Stimulated activated CD4-positive, alpha-beta T cell treated with anti-CD3 and anti-CD28 coated beads, Interleukin-2, amount 100 ng/mL, for 24 hours (primary cell): Measurements from ENCODE around the gene DOCK8.
"Not testable (repeated sequence)": the region's sequence is repeated elsewhere in the genome, so short reads cannot be mapped to it uniquely, and the experiment has no call there.

Source experiments
- DNase-seq, 2 donors: peaks; one replicate each; pipeline ENCODE4 v3.0.0-alpha.2; 2020

DOCK8 gene

GRCh38 chr9:214648-215493 is at the start of gene DOCK8:
Gene DOCK8, plus strand, starts transcription at chr9:214865. Its CDS starts 112 bp downstream, at chr9:214977.
- peak; percentile 59 to 67 for DNase-seq

GRCh38 chr9:169757-170156 is 44.9 kb upstream of the DOCK8 start:
- DNase-seq, result not testable (repeated sequence)

- DNase-seq, result peak in 1 of 2 donors; percentile 8
Measured at GRCh38 chr9:178140-178825, 36.4 kb upstream of the DOCK8 start.

GRCh38 chr9:178970-179383 is 35.7 kb upstream of the DOCK8 start, which contains the start of gene ZNG1A:
Gene ZNG1A, minus strand, starts transcription at chr9:179056. Its CDS starts 87 bp downstream, at chr9:178969.
- DNase-seq, result peak; percentile 76

- not testable (repeated sequence) for DNase-seq
Measured at GRCh38 chr9:199601-200000, 15.1 kb upstream of the DOCK8 start.

GRCh38 chr9:206481-206880 is 8.2 kb upstream of the DOCK8 start:
- no peak for DNase-seq

- DNase-seq, result no peak
Measured at GRCh38 chr9:209143-209758, 5.4 kb upstream of the DOCK8 start.

GRCh38 chr9:211036-211435 is 3.6 kb upstream of the DOCK8 start:
- DNase-seq, result no peak

GRCh38 chr9:211557-211956 is 3.1 kb upstream of the DOCK8 start:
- DNase-seq, result no peak

- no peak for DNase-seq
Measured at GRCh38 chr9:212297-212696, 2.4 kb upstream of the DOCK8 start.

GRCh38 chr9:213901-214300 is 764 bp upstream of the DOCK8 start:
- DNase-seq, result not testable (repeated sequence)

- DNase-seq, result no peak
Measured at GRCh38 chr9:214351-214647, 366 bp upstream of the DOCK8 start.

GRCh38 chr9:215631-216155 is 1.0 kb downstream of the DOCK8 start:
- DNase-seq, result no peak

GRCh38 chr9:216866-217265 is 2.2 kb downstream of the DOCK8 start:
- DNase-seq, result no peak

- no peak for DNase-seq
Measured at GRCh38 chr9:217950-218349, 3.3 kb downstream of the DOCK8 start.

- not testable (repeated sequence) for DNase-seq
Measured at GRCh38 chr9:219036-219435, 4.4 kb downstream of the DOCK8 start.

GRCh38 chr9:219670-220365 is 5.2 kb downstream of the DOCK8 start:
- no peak for DNase-seq

GRCh38 chr9:221989-222776 is 7.5 kb downstream of the DOCK8 start:
- no peak for DNase-seq

GRCh38 chr9:223152-223551 is 8.5 kb downstream of the DOCK8 start:
- no peak for DNase-seq

GRCh38 chr9:224026-224425 is 9.4 kb downstream of the DOCK8 start:
- no peak for DNase-seq

- no peak for DNase-seq
Measured at GRCh38 chr9:224582-225520, 10.2 kb downstream of the DOCK8 start.
